ENCODE measurements around the gene DAAM2.

GRCh38 chr6:39917981-39918380 lies 125.8 kb downstream of the DAAM2 start:
- TF ChIP-seq CTCF (IDR thresholded peaks at IDR 0.05): no peak
- no peak for TF ChIP-seq POLR2A (IDR thresholded peaks at IDR 0.05)

All from esophagus squamous epithelium (tissue), 4 donors.